HepG2 (cell line): ENCODE measurements around the gene HDLBP. TPM values are rescaled to one million over a fixed set of nuclear protein-coding genes. Genes with fewer than 3 reads are reported as not detected.

Source experiments
- ERF ChIP-seq: IDR thresholded peaks from 2 replicates; pipeline ENCODE4 v1.6.1; 2018; ENCODE audit warnings: missing biosample characterization, missing genetic modification reagents
- GFI1 ChIP-seq: sonication (generic); formaldehyde crosslinking; IDR thresholded peaks from 2 replicates; pipeline ENCODE4 v1.5.0; 2020; ENCODE audit warnings: missing genetic modification reagents, mild to moderate bottlenecking, borderline replicate concordance
- LCORL ChIP-seq, 2 experiments: fragments of 450-650 bp in 1 of 2; sonication (generic) in 1 of 2; formaldehyde crosslinking in 1 of 2; IDR thresholded peaks; 2 replicates each; pipeline versions ENCODE4 v1.5.0 to v1.6.1; 2017 to 2020; ENCODE audit warnings: antibody characterized with exemption in 1 of 2, missing genetic modification reagents in 1 of 2
- SALL1 ChIP-seq: sonication (generic); formaldehyde crosslinking; IDR thresholded peaks from 2 replicates; pipeline ENCODE4 v1.8.0; 2022; ENCODE audit warnings: mild to moderate bottlenecking, missing genetic modification reagents
- ZNF510 ChIP-seq: sonication (generic); formaldehyde crosslinking; IDR thresholded peaks from 2 replicates; pipeline ENCODE4 v1.4.0; 2020; ENCODE audit warnings: low read depth, mild to moderate bottlenecking, missing genetic modification reagents
- ZNF768 ChIP-seq: sonication (generic); formaldehyde crosslinking; IDR thresholded peaks from 2 replicates; pipeline ENCODE4 v1.4.0; 2020; ENCODE audit warnings: missing genetic modification reagents
- ZNF878 ChIP-seq: sonication (generic); formaldehyde crosslinking; IDR thresholded peaks from 2 replicates; pipeline ENCODE4 v1.8.1; 2023; ENCODE audit warnings: mild to moderate bottlenecking, missing genetic modification reagents, moderate library complexity
- polyA plus RNA-seq, 8 experiments: library from polyadenylated mRNA; depleted of rRNA in 3 of 8; stranded (reverse) in 7 of 8; unstranded in 1 of 8; fragments of >200 nt; fragmentation: Illumina TruSeq in 4 of 8; extraction: Trizol in 4 of 8; gene quantifications; 2 replicates each; pipeline versions ENCODE4 v1.2.1 to v1.2.3, GENCODE V29; 2011 to 2016; ENCODE audit warnings: low read depth in 4 of 8, missing spikeins in 1 of 8, mixed read lengths in 1 of 8; ENCODE audit not compliant: insufficient read depth in 1 of 8
- total RNA-seq, 5 experiments: library from RNA; depleted of rRNA; stranded (reverse); fragments of >200 nt; fragmentation: Illumina TruSeq; extraction: Trizol; gene quantifications; 2 replicates each; pipeline ENCODE4 v1.2.3, GENCODE V29; 2016; ENCODE audit warnings: low read depth in 1 of 5
- TF ChIP-seq, protein P1 (sequence below): sonication (generic); formaldehyde crosslinking; IDR thresholded peaks from 2 replicates; pipeline ENCODE4 v1.4.0; 2020; ENCODE audit warnings: missing genetic modification reagents
- TF ChIP-seq, protein P2 (sequence below): fragments of 450-650 bp; IDR thresholded peaks from 2 replicates; pipeline ENCODE4 v1.6.1; 2017
- TF ChIP-seq, protein P3 (sequence below): sonication (generic); formaldehyde crosslinking; IDR thresholded peaks from 2 replicates; pipeline ENCODE4 v1.5.0; 2020; ENCODE audit warnings: mild to moderate bottlenecking, missing genetic modification reagents, moderate library complexity
- TF ChIP-seq, protein P4 (sequence below): sonication (generic); IDR thresholded peaks from 2 replicates; pipeline ENCODE4 v1.6.1; 2016; ENCODE audit warnings: low read depth, borderline replicate concordance

The HDLBP gene
- total and polyA plus RNA-seq, 2 of the 13 experiments (the other 11 are each of a cell fraction or from before 2014, with no cell fraction given): 464 to 707 TPM

DNA sequence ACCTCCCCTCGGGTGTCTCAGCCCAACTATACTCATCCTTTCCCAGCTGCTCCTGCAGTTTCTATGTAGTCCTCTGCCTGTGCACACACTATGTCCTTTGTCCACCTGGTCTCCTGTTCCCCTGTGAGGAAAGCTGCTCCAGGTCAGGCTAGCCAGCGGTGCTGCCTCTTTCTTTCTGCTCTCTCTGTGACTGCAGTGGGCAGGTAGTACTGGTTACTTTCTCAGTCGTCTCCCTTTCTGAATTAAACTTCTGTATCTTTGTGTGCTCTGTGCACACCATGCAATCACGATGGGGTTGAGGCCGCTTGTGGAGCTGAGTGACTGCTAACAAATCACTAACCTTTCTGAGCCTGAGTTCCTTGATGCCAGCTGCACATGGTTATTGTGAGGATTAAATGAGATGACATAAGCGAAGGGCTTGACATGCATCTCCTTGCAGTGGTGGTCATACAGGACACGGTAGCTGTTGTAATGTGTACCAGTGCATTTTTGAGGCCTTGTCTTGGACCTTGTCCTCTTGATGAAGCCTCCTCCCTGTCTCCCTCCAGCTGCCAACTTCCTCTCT lies 44.1 kb upstream of the HDLBP start (continued):
- TF ChIP-seq, protein P1, sequence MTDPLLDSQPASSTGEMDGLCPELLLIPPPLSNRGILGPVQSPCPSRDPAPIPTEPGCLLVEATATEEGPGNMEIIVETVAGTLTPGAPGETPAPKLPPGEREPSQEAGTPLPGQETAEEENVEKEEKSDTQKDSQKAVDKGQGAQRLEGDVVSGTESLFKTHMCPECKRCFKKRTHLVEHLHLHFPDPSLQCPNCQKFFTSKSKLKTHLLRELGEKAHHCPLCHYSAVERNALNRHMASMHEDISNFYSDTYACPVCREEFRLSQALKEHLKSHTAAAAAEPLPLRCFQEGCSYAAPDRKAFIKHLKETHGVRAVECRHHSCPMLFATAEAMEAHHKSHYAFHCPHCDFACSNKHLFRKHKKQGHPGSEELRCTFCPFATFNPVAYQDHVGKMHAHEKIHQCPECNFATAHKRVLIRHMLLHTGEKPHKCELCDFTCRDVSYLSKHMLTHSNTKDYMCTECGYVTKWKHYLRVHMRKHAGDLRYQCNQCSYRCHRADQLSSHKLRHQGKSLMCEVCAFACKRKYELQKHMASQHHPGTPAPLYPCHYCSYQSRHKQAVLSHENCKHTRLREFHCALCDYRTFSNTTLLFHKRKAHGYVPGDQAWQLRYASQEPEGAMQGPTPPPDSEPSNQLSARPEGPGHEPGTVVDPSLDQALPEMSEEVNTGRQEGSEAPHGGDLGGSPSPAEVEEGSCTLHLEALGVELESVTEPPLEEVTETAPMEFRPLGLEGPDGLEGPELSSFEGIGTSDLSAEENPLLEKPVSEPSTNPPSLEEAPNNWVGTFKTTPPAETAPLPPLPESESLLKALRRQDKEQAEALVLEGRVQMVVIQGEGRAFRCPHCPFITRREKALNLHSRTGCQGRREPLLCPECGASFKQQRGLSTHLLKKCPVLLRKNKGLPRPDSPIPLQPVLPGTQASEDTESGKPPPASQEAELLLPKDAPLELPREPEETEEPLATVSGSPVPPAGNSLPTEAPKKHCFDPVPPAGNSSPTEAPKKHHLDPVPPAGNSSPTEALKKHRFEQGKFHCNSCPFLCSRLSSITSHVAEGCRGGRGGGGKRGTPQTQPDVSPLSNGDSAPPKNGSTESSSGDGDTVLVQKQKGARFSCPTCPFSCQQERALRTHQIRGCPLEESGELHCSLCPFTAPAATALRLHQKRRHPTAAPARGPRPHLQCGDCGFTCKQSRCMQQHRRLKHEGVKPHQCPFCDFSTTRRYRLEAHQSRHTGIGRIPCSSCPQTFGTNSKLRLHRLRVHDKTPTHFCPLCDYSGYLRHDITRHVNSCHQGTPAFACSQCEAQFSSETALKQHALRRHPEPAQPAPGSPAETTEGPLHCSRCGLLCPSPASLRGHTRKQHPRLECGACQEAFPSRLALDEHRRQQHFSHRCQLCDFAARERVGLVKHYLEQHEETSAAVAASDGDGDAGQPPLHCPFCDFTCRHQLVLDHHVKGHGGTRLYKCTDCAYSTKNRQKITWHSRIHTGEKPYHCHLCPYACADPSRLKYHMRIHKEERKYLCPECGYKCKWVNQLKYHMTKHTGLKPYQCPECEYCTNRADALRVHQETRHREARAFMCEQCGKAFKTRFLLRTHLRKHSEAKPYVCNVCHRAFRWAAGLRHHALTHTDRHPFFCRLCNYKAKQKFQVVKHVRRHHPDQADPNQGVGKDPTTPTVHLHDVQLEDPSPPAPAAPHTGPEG: no peak
- TF ChIP-seq, protein P2, sequence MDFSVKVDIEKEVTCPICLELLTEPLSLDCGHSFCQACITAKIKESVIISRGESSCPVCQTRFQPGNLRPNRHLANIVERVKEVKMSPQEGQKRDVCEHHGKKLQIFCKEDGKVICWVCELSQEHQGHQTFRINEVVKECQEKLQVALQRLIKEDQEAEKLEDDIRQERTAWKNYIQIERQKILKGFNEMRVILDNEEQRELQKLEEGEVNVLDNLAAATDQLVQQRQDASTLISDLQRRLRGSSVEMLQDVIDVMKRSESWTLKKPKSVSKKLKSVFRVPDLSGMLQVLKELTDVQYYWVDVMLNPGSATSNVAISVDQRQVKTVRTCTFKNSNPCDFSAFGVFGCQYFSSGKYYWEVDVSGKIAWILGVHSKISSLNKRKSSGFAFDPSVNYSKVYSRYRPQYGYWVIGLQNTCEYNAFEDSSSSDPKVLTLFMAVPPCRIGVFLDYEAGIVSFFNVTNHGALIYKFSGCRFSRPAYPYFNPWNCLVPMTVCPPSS: no peak
- 0 out of 2 replicates have a peak, but pooled peaks have one; percentile 56 for TF ChIP-seq GFI1 (CRISPR knock-in tag)
- 0 out of 2 replicates have a peak, but pooled peaks have one; percentile 76 for TF ChIP-seq ZNF510 (CRISPR knock-in tag)
- TF ChIP-seq LCORL (IDR thresholded peaks at IDR 0.05): no peak
- 0 out of 2 replicates have a peak, but pooled peaks have one; percentile 26 for TF ChIP-seq LCORL (CRISPR knock-in tag; IDR thresholded peaks at IDR 0.05)
- TF ChIP-seq, protein P3, sequence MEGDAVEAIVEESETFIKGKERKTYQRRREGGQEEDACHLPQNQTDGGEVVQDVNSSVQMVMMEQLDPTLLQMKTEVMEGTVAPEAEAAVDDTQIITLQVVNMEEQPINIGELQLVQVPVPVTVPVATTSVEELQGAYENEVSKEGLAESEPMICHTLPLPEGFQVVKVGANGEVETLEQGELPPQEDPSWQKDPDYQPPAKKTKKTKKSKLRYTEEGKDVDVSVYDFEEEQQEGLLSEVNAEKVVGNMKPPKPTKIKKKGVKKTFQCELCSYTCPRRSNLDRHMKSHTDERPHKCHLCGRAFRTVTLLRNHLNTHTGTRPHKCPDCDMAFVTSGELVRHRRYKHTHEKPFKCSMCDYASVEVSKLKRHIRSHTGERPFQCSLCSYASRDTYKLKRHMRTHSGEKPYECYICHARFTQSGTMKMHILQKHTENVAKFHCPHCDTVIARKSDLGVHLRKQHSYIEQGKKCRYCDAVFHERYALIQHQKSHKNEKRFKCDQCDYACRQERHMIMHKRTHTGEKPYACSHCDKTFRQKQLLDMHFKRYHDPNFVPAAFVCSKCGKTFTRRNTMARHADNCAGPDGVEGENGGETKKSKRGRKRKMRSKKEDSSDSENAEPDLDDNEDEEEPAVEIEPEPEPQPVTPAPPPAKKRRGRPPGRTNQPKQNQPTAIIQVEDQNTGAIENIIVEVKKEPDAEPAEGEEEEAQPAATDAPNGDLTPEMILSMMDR (CRISPR knock-in tag): 0 out of 2 replicates have a peak, but pooled peaks have one; percentile 23
- peak; percentile 52 for TF ChIP-seq SALL1 (CRISPR knock-in tag)
- TF ChIP-seq, protein P4, sequence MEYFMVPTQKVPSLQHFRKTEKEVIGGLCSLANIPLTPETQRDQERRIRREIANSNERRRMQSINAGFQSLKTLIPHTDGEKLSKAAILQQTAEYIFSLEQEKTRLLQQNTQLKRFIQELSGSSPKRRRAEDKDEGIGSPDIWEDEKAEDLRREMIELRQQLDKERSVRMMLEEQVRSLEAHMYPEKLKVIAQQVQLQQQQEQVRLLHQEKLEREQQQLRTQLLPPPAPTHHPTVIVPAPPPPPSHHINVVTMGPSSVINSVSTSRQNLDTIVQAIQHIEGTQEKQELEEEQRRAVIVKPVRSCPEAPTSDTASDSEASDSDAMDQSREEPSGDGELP: peak; percentile 28; the same call in 1 of the 2 replicates
- no peak for TF ChIP-seq ZNF768
- TF ChIP-seq ERF (CRISPR knock-in tag): peak; percentile 62
- TF ChIP-seq ZNF878 (CRISPR knock-in tag): peak; percentile 66; the same call in 1 of the 2 replicates
